ENCODE measurements around the gene SERPINB8. TPM values are rescaled to one million over a fixed set of nuclear protein-coding genes. Genes with fewer than 3 reads are reported as not detected.

The SERPINB8 gene
- total RNA-seq, 2 experiments from 2014 or later, result 6.0 to 7.3 TPM

GRCh38 chr18:64009305-64009704 is 39.4 kb downstream of the SERPINB8 start:
- no peak overlapping the region for H3K4me3 Mint-ChIP-seq
- POLR2A ChIA-PET, result no interaction called here
- H3K4me1 Mint-ChIP-seq, result no peaks in the 10 kb centered on the region
- H3K9me3 Mint-ChIP-seq, result no peaks in the 10 kb centered on the region
- H3K27me3 Mint-ChIP-seq, result peaks cover 4% of the 10 kb centered on the region
- no peaks in the 10 kb centered on the region for H3K36me3 Mint-ChIP-seq
- DNase-seq, result no peak
- ATAC-seq (ENCODE audit: low read depth), result no peak
- H3K27ac Mint-ChIP-seq, result no peak overlapping the region

- H3K9me3 Mint-ChIP-seq, result no peaks in the 10 kb centered on the region
- H3K27me3 Mint-ChIP-seq, result peaks cover 4% of the 10 kb centered on the region
- H3K36me3 Mint-ChIP-seq, result no peaks in the 10 kb centered on the region
- no peak overlapping the region for H3K4me3 Mint-ChIP-seq
- POLR2A ChIA-PET, result no interaction called here
- ATAC-seq (ENCODE audit: low read depth) (no peak), DNase-seq (no peak)
- H3K4me1 Mint-ChIP-seq, result no peaks in the 10 kb centered on the region
- H3K27ac Mint-ChIP-seq, result no peak overlapping the region
Observed at GRCh38 chr18:64011513-64011912, 41.6 kb downstream of the SERPINB8 start.

- H3K27me3 Mint-ChIP-seq, result peaks cover 6% of the 10 kb centered on the region
- ATAC-seq (ENCODE audit: low read depth) (no peak), DNase-seq (no peak)
- H3K4me3 Mint-ChIP-seq, result no peak overlapping the region
- no peaks in the 10 kb centered on the region for H3K36me3 Mint-ChIP-seq
- POLR2A ChIA-PET, result no interaction called here
- H3K4me1 Mint-ChIP-seq, result no peaks in the 10 kb centered on the region
- H3K9me3 Mint-ChIP-seq, result no peaks in the 10 kb centered on the region
- H3K27ac Mint-ChIP-seq, result no peak overlapping the region
Observed at GRCh38 chr18:64017870-64018269, 48.0 kb downstream of the SERPINB8 start.

- ATAC-seq (ENCODE audit: low read depth) (no peak), DNase-seq (no peak)
- Mint-ChIP-seq H3K4me1 (no peaks in the 10 kb centered on the region), H3K36me3 (no peaks in the 10 kb centered on the region), H3K9me3 (no peaks in the 10 kb centered on the region), H3K27me3 (peaks cover 6% of the 10 kb centered on the region), H3K27ac (no peak overlapping the region), H3K4me3 (no peak overlapping the region)
- POLR2A ChIA-PET, result no interaction called here
Observed at GRCh38 chr18:64019922-64020756, 50.3 kb downstream of the SERPINB8 start.

GRCh38 chr18:64026350-64026749 is 56.5 kb downstream of the SERPINB8 start:
- POLR2A ChIA-PET, result no interaction called here
- Mint-ChIP-seq H3K27ac (no peak overlapping the region), H3K27me3 (no peaks in the 10 kb centered on the region)

GRCh38 chr18:64027931-64028695 is 58.2 kb downstream of the SERPINB8 start:
- POLR2A ChIA-PET, result no interaction called here
- ATAC-seq (ENCODE audit: low read depth) (no peak), DNase-seq (no peak)
- no peaks in the 10 kb centered on the region for H3K27me3 Mint-ChIP-seq
- no peak overlapping the region for H3K27ac Mint-ChIP-seq
- no peaks in the 10 kb centered on the region for H3K9me3 Mint-ChIP-seq
- no peaks in the 10 kb centered on the region for H3K4me1 Mint-ChIP-seq
- H3K36me3 Mint-ChIP-seq, result no peaks in the 10 kb centered on the region
- H3K4me3 Mint-ChIP-seq, result no peak overlapping the region

More at GRCh38 chr18:64026350-64026749, 56.5 kb downstream of the SERPINB8 start:
- Mint-ChIP-seq H3K9me3 (no peaks in the 10 kb centered on the region), H3K36me3 (no peaks in the 10 kb centered on the region), H3K4me1 (no peaks in the 10 kb centered on the region), H3K4me3 (no peak overlapping the region)
- no peak for ATAC-seq (ENCODE audit: low read depth)
- no peak for DNase-seq

GRCh38 chr18:64029096-64029495 is 59.2 kb downstream of the SERPINB8 start:
- no peaks in the 10 kb centered on the region for H3K9me3 Mint-ChIP-seq
- no peaks in the 10 kb centered on the region for H3K36me3 Mint-ChIP-seq
- POLR2A ChIA-PET, result no interaction called here
- H3K4me1 Mint-ChIP-seq, result no peaks in the 10 kb centered on the region
- no peak overlapping the region for H3K4me3 Mint-ChIP-seq
- H3K27ac Mint-ChIP-seq, result no peak overlapping the region
- ATAC-seq (ENCODE audit: low read depth) (no peak), DNase-seq (no peak)
- H3K27me3 Mint-ChIP-seq, result no peaks in the 10 kb centered on the region

- ATAC-seq (ENCODE audit: low read depth), result no peak
- Mint-ChIP-seq H3K4me1 (no peaks in the 10 kb centered on the region), H3K27ac (no peak overlapping the region), H3K36me3 (no peaks in the 10 kb centered on the region), H3K9me3 (no peaks in the 10 kb centered on the region), H3K27me3 (no peaks in the 10 kb centered on the region), H3K4me3 (no peak overlapping the region)
- DNase-seq, result no peak
- POLR2A ChIA-PET, result no interaction called here
Observed at GRCh38 chr18:64031411-64031810, 61.5 kb downstream of the SERPINB8 start.

- Mint-ChIP-seq H3K36me3 (no peaks in the 10 kb centered on the region), H3K9me3 (no peaks in the 10 kb centered on the region), H3K4me3 (no peak overlapping the region), H3K27me3 (no peaks in the 10 kb centered on the region), H3K4me1 (no peaks in the 10 kb centered on the region), H3K27ac (no peak overlapping the region)
- DNase-seq, result no peak
- ATAC-seq (ENCODE audit: low read depth), result no peak
- POLR2A ChIA-PET, result no interaction called here
Observed at GRCh38 chr18:64032312-64032711, 62.4 kb downstream of the SERPINB8 start.

- Mint-ChIP-seq H3K9me3 (no peaks in the 10 kb centered on the region), H3K27ac (no peak overlapping the region), H3K36me3 (no peaks in the 10 kb centered on the region), H3K4me3 (no peak overlapping the region), H3K4me1 (no peaks in the 10 kb centered on the region), H3K27me3 (no peaks in the 10 kb centered on the region)
- ATAC-seq (ENCODE audit: low read depth) (no peak), DNase-seq (no peak)
- POLR2A ChIA-PET, result no interaction called here
Observed at GRCh38 chr18:64037812-64038414, 68.0 kb downstream of the SERPINB8 start.

Other genes with a start within 250 kb of the SERPINB8 start
- gene SERPINB7, start 194.7 kb upstream of the SERPINB8 start, total RNA-seq, result not detected
- gene SERPINB2, start 82.4 kb upstream of the SERPINB8 start, total RNA-seq, result 1 to 10 TPM; 2.3 to 2.9 TPM
- not detected for gene SERPINB10, start 62.1 kb upstream of the SERPINB8 start, total RNA-seq
- gene HMSD, start 20.8 kb upstream of the SERPINB8 start, total RNA-seq, result not detected
- gene LINC00305, start 179.0 kb downstream of the SERPINB8 start, total RNA-seq, result not detected

Measured in activated naive CD8-positive, alpha-beta T cell treated with anti-CD3 and anti-CD28 coated beads, Interleukin-2, amount 10 ng/mL, durations not matched to agents 7 days and 5 days (primary cell).